ENCODE data around the gene PDE1A. TPM values are rescaled to one million over a fixed set of nuclear protein-coding genes. Genes with fewer than 3 reads are reported as not detected.
"Not testable (repeated sequence)": the region's sequence is repeated elsewhere in the genome, so short reads cannot be mapped to it uniquely, and the experiment has no call there.

PDE1A gene
- total RNA-seq, 1 donor from 2014 or later, result 3.0 TPM

GRCh38 chr2:182280118-182280517, 146.7 kb downstream of the PDE1A start:
- DNase-seq (ENCODE audit: low read depth in 2 of 2), result peak; percentile 3 to 49

DNA sequence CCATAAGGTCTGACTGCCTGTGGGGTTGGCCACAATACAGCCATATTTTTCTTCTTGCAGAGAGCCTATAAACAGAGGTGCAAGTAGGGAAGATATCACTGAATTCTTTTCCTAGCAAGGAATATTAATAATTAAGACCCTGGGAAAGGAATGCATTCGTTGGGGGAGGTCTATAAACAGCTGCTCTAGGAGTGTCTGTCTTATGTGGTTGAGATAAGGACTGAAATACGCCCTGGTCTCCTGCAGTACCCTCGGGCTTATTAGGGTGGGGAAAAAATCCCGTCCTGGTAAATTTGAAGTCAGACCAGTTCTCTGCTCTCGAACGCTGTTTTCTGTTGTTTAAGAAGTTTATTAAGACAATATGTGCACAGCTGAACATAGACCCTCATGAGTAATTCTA, 150.2 kb downstream of the PDE1A start:
- DNase-seq (ENCODE audit: low read depth in 2 of 2), result not testable (repeated sequence)

- no peak for DNase-seq (ENCODE audit: low read depth in 2 of 2)
Observed at GRCh38 chr2:182267971-182268370, 158.9 kb downstream of the PDE1A start.

DNA sequence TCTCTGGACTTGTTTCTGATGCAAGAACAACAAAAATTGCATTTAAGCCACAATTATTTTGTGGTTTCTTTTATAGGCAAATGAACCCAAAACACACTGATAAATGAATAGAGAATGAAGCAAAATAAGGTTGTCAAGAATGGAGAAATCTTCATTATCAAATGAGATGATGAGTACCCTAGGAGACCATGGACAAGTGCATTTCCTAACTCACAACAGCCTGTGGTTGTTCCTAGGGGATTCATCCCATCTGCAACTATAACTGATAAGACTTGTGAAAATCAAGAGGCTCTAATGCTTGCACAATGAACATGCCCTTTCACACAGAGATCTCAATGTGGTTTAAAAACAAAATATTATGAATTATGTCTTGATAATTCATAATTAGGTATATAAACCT, 159.9 kb downstream of the PDE1A start:
- DNase-seq (ENCODE audit: low read depth in 2 of 2), result no peak

GRCh38 chr2:182265718-182266117, 161.1 kb downstream of the PDE1A start:
- no peak for DNase-seq (ENCODE audit: low read depth in 2 of 2)

GRCh38 chr2:182261860-182262387, 164.9 kb downstream of the PDE1A start:
- DNase-seq (ENCODE audit: low read depth in 2 of 2), result no peak

GRCh38 chr2:182259629-182260150, 167.1 kb downstream of the PDE1A start:
- DNase-seq (ENCODE audit: low read depth in 2 of 2), result peak in 1 of 2 donors; percentile 62

DNA sequence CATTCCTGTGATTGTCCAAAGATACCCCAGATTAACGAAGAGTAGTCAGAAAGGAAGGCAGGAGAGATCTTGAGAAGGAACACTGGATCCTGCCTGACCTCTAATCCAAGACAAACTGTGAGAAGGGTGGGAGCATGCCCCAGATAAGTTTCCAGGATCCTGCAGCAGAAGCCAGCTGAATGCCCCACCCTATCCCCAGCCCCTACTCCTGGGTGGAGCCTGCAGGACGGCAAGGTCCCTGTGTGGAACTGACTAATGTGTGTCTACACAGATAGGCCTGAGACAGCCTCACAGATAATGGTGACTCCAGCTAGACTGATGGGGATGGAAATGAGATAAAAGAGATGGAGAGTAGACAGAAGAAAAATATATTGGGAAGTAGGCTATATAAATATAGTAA, 174.3 kb downstream of the PDE1A start:
- no peak for DNase-seq (ENCODE audit: low read depth in 2 of 2)

DNA sequence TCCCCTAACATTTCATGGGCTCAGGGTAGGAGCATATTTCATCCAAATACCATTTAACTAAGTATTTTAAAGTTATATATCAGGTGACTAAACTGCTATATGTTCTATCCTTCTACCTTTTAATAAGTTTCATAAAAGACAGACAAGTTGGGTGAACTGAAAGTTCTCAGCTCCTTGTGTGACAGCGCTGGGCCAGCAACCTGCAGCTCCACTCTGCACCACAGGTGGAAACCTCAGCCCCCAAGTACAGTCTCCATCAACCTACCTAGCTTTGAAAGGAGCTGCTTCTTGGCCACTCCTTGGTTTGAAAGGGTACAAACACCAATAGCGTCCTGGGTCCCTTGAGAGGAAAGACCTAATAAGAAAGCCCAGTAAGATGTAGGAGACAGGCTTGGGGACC, 177.9 kb downstream of the PDE1A start:
- DNase-seq (ENCODE audit: low read depth in 2 of 2), result no peak

DNA sequence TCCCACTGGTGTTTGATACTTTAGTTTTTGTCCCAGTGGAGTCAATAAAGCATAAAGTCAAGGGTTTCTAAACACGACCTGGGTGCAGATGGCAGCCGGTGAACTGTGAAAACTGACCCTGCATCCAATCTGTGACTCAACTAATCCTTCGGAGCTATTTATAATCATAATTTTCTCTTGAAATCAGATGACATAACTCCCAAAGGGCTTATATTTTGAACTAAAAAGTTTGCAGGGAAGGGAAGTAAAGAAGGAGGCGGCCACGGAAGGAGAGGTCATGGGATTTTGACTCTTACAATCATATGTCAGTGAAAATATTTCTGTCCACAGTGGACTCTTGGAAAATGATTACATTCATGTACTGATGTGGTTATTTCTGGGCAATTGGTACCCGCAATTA, 178.5 kb downstream of the PDE1A start:
- DNase-seq (ENCODE audit: low read depth in 2 of 2), result no peak

GRCh38 chr2:182247831-182248230, 179.0 kb downstream of the PDE1A start:
- no peak for DNase-seq (ENCODE audit: low read depth in 2 of 2)

- no peak for DNase-seq (ENCODE audit: low read depth in 2 of 2)
Observed at GRCh38 chr2:182245963-182246362, 180.9 kb downstream of the PDE1A start.

- no peak for DNase-seq (ENCODE audit: low read depth in 2 of 2)
Observed at GRCh38 chr2:182242609-182243008, 184.2 kb downstream of the PDE1A start.

GRCh38 chr2:182241936-182242335, 184.9 kb downstream of the PDE1A start:
- no peak for DNase-seq (ENCODE audit: low read depth in 2 of 2)

- DNase-seq (ENCODE audit: low read depth in 2 of 2), result peak; percentile 62 to 82
Observed at GRCh38 chr2:182240862-182241371, 185.9 kb downstream of the PDE1A start.

GRCh38 chr2:182230561-182230960, 196.3 kb downstream of the PDE1A start:
- no peak for DNase-seq (ENCODE audit: low read depth in 2 of 2)

DNA sequence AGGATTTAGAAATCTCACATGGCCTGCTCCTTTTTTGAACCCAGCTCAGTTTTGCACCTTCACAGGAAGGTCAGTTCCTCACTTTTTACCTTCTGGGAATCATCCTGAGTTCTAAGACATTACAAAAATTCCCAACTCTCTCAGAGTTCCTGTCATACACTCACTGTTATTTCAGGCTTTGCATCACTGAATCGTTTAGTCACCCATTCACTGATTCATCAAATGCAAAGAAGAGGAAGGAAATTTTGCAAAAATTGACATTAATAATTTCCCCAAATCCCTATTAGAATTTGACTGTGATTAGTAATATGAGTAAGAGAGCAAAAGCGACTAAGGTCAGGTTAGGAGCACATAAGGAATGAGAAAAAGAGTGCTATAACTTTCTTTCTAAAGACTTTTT, 197.5 kb downstream of the PDE1A start:
- DNase-seq (ENCODE audit: low read depth in 2 of 2), result peak in 1 of 2 donors; percentile 13

- no peak for DNase-seq (ENCODE audit: low read depth in 2 of 2)
Observed at GRCh38 chr2:182228741-182229140, 198.1 kb downstream of the PDE1A start.

- DNase-seq (ENCODE audit: low read depth in 2 of 2), result no peak
Observed at GRCh38 chr2:182228073-182228473, 198.8 kb downstream of the PDE1A start.

DNA sequence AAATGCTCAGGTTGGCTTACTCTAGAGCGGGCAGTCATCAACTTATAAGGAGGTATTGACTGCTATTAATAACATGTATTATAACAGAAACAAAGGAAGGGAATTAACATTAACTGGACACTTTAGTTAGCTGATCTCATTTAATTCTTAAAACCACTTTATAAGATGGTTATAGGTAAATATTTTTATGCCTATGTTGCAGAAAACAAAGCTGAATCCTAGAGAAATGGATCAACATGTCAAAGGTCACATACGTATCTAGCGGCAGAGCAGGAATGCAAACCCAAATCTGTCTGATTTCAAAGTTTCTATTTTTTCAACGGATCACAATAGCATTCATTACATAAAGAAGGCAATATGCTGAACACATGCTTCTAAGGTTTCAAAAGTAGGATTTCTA, 200.0 kb downstream of the PDE1A start:
- no peak for DNase-seq (ENCODE audit: low read depth in 2 of 2)

GRCh38 chr2:182224669-182225068, 202.2 kb downstream of the PDE1A start:
- no peak for DNase-seq (ENCODE audit: low read depth in 2 of 2)

DNA sequence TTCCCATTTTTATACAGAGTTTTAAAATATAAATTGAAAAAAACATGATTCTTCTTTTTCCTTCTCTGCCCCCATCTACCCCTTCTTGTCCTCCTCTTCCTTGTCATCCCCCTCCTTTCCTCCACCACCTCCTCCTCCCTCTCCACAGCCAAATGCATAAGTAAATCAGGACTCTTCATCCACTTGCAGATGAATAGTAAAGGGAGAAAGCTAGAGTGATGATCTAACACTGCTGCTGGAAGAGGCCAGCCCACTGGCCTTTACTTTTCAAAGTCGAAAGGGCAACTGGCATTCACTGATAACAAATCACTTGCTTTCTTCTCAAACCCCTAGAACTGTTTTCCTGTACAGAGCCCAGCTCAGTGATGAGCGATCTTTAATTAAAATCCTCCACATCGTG, 205.8 kb downstream of the PDE1A start:
- DNase-seq (ENCODE audit: low read depth in 2 of 2), result no peak

GRCh38 chr2:182220335-182220734, 206.5 kb downstream of the PDE1A start:
- no peak for DNase-seq (ENCODE audit: low read depth in 2 of 2)

- DNase-seq (ENCODE audit: low read depth in 2 of 2), result no peak
Observed at GRCh38 chr2:182210669-182211068, 216.2 kb downstream of the PDE1A start.
